ENCODE data around the gene VSTM2B.

VSTM2B gene

GRCh38 chr19:29571181-29571580 is 45.4 kb downstream of the VSTM2B start:
- no peak for DNase-seq

- no peak for DNase-seq
Measured at GRCh38 chr19:29573486-29573885, 47.7 kb downstream of the VSTM2B start.

DNA sequence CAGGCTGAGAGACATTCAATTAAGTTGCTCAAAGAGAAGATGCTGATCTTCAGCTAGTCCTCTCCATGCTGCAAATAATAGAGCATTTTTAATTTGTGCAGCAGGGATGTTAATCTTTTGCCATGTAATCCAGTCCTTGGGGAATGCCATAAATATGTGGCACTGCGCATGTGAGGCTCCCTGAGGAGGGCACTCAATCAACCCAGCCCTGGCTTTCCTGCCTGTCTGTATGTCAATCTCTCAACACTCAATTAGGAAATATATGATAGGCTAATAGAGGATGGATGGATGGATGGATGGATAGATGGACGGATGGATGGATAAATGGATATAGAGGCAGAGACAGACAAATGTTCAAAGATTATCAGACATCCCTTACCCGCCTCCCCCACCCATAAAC is 48.7 kb downstream of the VSTM2B start:
- no peak for DNase-seq

GRCh38 chr19:29576046-29576606 is 50.3 kb downstream of the VSTM2B start:
- DNase-seq, result peak; percentile 32

GRCh38 chr19:29576761-29577648 is 51.2 kb downstream of the VSTM2B start:
- DNase-seq, result peak; percentile 77

- no peak for DNase-seq
Measured at GRCh38 chr19:29577649-29577963, 51.8 kb downstream of the VSTM2B start.

GRCh38 chr19:29578349-29578748 is 52.6 kb downstream of the VSTM2B start:
- no peak for DNase-seq

DNA sequence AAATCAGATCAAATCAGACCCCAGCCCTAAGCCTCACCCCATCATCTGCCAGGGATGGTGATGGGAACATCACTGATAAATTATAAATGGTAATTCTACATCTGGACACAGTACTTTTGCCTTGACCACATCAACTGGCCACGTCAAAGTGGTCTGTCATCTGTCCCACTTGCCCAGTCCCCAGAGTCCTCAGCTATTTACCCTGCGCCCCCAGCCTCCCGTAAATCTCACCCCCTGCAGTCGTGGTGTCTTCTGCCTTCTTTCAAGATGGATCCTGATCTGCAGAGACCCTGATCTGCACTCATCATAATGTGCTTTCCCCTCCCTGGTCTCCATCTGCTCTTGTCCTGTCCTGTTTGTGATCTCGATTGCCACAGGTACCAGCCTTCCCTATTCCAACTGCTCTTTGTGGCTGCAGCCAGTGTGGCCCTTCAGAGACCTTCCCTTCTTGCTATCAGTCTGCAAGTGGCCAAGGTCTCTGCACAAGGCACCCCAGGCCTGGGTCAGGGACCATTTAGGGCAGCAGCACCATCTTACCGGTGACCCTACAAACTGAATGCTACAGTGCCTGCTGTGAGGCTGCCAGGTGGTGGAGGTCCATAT is 53.6 kb downstream of the VSTM2B start:
- no peak for DNase-seq

- no peak for DNase-seq
Measured at GRCh38 chr19:29581398-29581797, 55.6 kb downstream of the VSTM2B start.

DNA sequence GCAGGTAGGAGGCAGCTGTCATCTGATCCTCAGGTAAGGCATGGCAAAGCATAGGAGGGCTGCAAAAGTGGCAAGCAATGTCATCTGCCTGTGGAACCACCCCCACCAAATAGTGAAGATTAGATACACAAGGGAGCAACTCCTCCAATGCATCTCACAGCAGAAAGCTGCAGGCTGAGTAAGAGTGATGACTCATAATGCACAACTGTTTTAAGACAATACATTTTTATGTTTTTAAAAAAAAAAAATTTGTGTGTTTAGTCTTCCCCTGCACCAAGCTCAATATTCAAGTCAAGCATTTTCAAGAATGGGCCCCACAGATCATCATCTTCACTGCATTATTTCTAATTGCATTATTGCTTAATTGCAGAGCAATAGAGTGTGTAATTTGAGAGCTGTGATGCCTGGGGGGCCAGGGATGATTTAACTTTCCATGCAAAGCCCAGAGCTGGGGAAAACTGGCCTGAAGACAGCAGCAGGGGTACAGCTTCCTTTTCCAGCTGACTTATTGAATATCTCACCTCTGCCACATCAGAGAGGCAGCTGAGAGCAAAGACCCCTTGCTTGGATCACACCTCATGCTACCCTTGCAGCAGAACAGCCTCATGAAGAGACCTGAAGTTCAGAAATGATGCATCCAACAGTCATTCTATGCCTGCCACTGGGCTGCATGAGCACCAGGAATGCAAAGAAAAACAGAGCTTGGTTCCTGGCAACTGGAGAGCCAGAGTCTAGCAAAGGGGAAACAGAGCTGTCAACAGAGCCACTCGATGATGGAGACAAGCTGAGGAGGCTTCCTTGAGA is 57.6 kb downstream of the VSTM2B start:
- no peak for DNase-seq

DNA sequence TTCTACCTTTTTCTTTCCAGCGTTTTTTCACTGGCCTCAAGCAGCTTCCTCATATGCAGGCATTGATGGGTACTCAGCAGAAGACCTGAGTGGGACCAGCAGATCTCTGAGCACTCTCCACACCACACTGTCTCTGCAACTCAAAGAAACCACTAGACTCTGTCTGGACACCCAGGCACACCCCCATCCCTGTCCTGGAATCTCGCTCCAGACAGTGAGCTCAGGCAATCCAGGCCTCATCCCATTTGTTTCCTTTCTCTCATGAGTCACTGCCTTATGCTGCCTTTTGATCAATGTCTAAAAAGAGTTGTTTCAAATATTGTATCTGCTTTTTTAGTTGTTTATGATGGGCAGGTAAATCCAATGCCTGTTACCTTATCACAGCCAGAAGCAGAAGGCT is 60.6 kb downstream of the VSTM2B start:
- no peak for DNase-seq

DNA sequence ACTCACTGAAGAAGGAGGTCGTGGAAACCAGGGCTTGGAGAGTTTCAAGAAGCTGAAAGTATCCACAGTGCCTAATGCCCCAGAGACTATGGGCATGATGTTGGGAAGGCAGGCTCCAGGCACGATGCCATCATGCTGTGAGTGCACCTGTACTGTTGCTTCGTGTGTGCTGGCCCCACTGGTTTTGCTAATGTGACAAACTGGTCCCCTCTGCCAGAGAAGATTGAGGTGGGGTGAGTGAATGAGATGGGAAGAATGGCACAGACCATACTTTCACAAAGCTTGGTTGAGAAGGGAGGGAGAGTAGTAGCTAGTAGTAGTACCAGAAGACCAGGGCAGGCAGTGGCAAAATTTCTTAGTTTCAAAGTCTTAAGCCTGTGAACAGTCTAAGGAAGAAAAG is 61.3 kb downstream of the VSTM2B start:
- DNase-seq, result no peak

DNA sequence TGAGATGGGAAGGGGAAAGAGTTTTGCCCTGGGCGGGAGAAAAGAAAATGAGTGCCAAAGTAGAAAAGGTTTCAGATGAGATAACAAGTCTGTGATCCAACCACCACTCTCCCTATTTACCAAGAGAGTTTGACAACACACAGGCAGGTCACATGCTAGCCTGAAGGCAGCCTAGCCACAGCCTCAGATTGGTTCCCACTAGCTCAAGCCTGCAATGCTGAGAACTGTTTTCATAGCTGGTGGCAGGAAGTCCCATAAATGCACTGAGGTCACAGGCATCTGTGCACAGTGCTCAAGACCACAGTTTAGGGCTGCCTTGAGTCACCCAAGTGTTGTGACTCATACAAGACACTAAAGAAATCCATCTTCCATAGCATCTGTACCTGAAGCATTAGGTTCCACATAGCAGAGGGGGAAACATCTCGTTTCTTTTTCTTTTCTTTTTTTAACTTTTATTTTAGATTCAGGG is 61.8 kb downstream of the VSTM2B start:
- DNase-seq, result peak; percentile 22

DNA sequence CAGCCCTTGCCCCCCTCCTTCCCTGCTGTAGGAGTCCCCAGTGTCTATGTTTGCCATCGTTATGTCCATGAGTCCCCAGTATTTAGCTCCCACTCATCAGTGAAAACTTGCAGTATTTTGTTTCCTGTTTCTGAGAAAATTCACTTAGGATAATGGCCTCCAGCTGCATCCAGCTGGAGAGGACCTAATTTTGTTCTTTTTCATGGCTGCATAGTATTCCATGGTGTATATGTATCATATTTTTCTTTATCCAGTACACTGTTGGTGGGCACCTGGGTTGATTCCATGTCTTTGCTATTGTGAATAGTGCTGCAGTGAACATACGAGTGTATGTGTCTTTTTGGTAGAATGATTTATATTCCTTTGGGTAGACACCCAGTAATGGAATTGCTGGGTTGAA is 62.3 kb downstream of the VSTM2B start:
- DNase-seq, result no peak

- DNase-seq, result no peak
Measured at GRCh38 chr19:29590278-29590677, 64.5 kb downstream of the VSTM2B start.

GRCh38 chr19:29591670-29592069 is 65.9 kb downstream of the VSTM2B start:
- no peak for DNase-seq

- no peak for DNase-seq
Measured at GRCh38 chr19:29593869-29594268, 68.1 kb downstream of the VSTM2B start.

DNA sequence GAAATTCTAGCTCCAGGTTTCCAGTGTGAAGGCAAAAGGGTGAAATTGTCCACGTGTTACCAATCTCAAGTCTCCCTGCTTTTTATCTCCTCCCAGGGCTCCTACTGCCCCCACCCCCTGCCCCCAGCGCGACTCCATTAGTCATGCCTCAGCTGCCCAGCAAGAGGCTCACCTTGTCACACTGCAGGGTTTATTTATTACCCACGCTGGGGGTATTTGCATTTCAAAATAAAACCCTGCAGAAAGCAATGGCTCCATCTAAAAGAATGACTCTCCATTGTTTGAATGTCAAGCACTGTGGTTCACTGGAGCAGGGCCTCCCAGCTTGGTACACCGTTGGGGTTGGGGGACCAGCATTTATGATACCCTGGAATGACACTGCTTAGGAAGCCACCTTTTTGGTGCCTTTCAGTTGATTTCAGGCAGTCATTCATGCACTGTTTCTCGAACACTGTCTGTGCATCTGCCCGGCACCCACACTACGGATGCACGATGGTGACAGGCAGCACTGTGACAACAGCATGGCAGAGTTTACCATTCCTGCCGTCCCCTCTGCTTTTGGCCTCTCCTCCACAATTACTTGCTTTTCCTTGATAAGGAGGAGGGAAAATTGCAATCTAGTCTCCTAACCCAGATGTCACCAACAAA is 70.4 kb downstream of the VSTM2B start:
- no peak for DNase-seq

DNA sequence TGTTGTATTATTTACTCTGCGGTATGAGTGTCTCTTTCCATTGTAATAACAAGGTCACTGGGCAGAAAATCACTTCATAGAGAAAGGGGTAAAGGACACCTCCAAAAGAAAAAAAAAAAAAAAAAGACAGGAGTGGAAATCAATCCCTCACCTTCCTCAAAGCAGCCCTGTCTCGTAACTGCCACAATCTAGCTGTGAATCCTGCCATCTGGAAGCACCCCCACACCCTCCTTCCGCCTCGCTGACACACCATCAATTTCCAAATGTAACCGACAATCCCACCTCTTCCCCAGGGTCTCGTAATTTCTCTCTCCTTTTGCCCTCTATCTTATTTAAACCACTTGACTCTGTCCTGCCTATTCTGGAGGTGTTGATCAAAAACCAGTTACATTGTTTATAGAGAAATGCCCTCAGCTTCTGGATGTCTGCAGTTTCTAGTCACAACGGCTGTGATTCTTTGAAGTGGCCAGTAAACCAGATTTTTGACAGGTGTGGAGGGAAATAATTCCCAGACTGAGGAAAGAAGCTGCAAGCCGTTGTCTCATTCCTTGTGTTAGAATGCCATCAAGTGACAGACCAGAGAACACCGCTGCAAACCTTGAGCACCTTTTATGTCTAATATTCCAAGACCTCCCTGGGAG is 71.2 kb downstream of the VSTM2B start:
- DNase-seq, result peak; percentile 24

GRCh38 chr19:29598036-29598435 is 72.2 kb downstream of the VSTM2B start:
- DNase-seq, result no peak

GRCh38 chr19:29598496-29598895 is 72.7 kb downstream of the VSTM2B start:
- no peak for DNase-seq

GRCh38 chr19:29603308-29603707 is 77.5 kb downstream of the VSTM2B start:
- DNase-seq, result no peak
